GM18520 (cell line): ENCODE data around the gene DUOX2.
"Not testable (repeated sequence)": the region's sequence is repeated elsewhere in the genome, so short reads cannot be mapped to it uniquely, and the experiment has no call there.

ENCODE experiments used
- ATAC-seq: cut with Tn5 transposase; IDR thresholded peaks from one replicate; pipeline ENCODE4 v1.9.1; 2021; ENCODE audit not compliant: unreplicated experiment

DUOX2 gene

DNA sequence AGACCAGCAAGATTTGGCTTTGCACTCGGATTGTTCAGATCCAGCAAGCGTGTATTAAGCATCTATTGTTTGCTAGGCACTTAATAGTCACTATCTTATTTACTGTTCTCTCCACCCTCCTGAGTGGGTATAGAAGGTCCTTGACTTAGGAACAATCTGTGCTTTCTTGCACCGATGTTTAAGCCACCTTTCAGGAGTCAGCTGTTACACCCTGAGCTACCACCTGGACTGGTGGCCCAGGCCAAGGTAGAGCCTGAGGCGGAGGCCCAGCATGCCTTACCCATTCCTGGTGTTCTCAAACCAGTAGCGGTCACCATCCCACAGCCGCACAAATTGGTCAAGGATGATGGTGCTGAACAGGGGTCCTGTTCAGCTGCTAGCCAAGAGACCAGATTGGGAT is 25.8 kb upstream of the DUOX2 start:
- ATAC-seq, result no peak

DNA sequence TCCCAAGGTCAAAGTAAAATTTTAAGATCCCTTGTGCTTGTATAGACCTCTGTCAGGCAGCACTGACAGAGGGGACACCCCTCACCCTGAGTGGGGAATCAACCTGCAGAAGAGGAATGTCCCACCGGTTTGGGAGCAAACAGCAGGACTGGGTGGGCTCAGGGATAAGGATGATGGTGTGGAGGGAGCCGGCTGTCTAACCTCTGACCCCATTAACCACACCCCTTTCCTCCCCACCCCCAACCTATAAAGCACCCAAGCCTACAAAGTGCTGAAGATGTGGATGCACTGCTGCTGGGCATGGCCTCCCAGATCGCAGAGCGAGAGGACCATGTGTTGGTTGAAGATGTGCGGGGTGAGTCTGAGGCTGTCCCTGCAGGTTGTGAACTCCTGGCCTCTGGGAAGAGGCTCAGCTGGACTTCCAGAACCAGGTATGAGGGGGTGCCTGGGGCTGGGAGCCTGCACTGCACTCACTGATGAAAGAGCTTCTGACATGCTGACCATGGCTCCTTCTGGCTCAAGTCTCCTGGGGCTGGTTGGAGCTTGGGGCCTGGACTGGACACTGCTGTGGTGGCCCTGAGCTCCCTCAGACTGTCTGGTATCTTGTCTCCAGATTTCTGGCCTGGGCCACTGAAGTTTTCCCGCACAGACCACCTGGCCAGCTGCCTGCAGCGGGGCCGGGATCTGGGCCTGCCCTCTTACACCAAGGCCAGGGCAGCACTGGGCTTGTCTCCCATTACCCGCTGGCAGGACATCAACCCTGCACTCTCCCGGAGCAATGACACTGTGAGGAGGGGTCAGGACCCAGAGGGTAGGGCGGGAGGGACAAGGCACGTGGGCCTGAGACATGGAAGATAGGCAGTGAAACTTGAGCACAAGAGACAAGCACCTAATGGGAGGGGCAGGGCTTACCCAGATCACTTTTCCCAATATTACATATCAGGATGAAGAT is 25.1 kb upstream of the DUOX2 start:
- ATAC-seq, result no peak

DNA sequence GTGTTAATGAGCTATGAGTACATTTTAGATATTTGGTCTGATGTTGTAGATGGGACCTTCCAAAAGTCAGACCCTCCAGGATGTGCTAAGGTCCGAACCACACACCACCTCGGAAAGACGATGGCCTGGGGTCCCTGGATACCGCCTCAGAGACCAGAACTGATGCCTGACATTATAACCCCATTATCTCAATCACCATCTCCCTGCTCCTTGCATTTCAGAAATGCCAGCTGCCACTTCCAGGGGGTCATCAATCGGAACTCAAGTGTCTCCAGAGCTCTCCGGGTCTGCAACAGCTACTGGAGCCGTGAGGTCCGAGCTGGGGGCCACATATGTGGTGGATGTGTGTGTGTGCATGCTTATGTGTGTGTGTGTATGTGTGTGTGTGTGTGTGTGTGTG is 23.7 kb upstream of the DUOX2 start:
- no peak for ATAC-seq

GRCh38 chr15:45136378-45136764 is 22.4 kb upstream of the DUOX2 start:
- no peak for ATAC-seq

DNA sequence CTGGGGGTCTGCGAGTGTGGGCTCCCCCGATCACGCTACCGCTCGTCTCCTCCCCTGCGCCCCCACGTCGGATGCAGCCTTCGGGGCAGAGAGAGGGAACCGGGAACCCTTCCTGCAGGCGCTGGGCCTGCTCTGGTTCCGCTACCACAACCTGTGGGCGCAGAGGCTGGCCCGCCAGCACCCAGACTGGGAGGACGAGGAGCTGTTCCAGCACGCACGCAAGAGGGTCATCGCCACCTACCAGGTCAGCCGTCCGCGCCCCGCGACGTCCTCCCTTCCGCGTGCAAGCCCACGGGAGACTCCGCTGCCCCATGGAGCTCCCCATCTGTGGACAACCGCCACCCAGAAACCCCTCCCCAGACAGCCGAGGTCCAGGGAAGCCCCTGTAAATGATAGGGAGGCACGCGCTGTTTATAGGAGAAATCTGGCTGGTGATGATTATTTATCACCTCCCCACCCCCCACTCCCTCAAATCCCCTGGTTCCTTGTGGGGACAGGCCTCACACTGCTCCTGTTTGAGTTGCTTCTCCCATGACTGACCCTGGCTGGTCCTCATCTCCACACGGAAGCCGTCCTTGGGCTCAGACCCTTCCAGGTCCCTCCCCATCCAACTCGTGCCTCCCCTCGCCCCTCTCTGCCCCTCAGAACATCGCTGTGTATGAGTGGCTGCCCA is 21.9 kb upstream of the DUOX2 start:
- not testable (repeated sequence) for ATAC-seq

DNA sequence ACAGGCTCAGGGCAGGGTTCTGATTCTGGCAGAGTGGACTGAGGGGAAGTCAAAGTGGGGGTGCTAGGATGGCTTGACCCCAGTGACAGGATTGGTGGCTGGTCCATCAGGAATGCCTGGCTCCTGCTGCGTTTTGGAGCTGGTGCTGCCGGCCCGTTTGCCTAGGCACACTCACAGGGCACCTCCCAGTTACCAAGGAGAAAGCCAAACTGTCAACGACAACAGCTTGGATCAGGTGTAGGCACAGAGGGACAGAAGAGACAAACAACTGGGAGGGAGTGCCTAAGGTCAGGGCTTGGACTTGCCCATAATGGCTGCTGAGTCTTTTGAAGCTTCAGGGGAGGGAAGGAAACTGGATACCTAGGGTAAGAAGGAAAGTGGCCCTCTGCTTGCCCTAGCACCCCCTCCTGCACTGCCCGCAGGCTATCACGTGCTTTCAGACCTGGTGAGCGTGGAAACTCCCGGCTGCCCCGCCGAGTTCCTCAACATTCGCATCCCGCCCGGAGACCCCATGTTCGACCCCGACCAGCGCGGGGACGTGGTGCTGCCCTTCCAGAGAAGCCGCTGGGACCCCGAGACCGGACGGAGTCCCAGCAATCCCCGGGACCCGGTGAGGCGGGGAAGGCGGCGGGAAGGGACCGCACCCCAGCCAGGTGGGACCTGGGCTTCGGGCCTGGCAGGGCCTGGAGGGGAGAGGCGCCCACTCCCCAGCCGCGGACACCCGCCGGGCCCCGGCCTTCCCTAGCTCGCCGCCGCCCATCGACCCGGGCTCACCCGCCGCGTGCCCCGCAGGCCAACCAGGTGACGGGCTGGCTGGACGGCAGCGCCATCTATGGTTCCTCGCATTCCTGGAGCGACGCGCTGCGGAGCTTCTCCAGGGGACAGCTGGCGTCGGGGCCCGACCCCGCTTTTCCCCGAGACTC is 21.0 kb upstream of the DUOX2 start:
- no peak for ATAC-seq

DNA sequence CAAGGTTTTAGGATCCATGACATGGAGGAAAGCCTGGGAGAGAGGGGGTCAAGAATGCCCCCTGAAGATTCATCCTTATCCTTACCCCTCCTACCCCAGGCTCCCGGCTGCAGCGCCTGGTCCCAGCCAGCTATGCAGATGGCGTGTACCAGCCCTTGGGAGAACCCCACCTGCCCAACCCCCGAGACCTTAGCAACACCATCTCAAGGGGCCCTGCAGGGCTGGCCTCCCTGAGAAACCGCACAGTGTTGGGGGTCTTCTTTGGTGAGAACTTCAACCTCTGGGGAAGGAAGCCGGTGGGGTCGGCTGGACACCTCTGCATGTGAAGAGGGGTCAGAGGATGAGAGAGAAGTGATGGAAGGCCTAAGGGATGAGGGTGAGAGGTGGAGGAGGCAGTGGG is 20.1 kb upstream of the DUOX2 start:
- ATAC-seq, result no peak

- no peak for ATAC-seq
These were observed 19.6 kb upstream of the DUOX2 start for GRCh38 chr15:45133561-45133920.

DNA sequence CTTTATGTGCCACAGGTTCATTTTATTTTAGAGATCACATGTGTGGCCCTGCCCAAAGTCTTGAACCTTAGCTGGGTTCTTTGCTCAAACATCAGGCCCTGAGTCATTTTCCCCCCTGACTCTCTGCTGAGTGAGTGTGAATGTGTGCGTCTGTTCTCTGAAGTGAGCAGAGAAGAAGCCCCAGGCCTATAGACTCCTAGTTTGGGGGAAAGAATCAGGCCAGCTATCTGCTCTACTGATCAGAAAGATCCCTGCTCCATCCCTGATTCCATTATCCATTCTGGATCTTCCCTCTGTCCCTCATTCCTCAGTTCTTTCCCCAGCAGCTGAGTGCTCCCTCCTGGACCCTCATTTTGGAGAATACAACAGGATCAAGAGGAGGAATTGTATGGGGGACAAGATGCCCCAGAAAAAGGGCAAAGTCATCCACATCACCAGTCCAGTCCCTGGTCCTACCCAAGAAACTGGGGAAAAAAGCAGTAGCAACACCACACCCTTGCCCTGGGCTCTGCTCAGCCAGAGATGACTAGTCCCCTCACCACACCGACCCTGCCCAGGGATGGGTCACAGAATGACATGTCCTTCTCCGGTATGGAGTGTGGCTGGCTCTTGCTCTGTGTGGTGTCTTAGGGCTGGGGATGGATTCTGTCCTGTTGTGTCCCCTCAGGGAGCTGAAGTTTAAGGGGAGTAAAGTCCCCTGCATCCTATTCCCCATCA is 19.0 kb upstream of the DUOX2 start:
- no peak for ATAC-seq

GRCh38 chr15:45131510-45131909 is 17.5 kb upstream of the DUOX2 start:
- no peak for ATAC-seq

DNA sequence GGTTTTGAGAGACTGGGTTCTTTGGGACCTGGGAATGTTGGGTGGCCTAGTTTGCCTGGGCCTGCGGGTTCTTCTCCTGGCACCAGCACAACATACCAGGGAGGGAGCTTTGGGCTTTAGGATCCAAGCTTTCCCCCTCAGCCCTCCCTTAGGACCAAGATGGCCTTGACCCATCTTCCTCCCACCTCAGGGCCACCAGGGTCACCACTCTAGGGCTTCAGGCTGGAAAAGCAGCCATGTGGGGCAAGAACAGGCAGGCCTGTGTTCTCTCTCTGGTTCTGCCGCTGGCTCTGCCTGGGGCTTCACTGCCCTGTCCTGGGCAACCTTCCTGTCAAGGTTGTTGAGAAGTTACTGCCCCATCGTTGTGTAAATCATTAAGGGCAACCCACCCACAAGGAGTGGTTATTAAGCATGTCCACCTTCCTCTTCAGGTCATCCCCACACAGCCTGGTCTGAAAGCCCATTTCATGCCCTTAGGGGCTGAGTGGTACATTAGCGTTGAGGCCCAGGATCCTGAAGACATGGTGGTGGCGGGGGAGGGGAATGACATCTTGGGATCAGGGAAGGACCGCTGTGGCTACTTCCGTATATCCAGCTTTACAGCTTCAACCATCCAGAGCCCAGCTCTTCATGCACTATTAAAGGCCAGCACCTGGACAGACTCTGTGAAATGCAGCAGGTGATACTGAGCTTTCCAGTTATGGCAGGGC is 16.5 kb upstream of the DUOX2 start:
- ATAC-seq, result no peak

DNA sequence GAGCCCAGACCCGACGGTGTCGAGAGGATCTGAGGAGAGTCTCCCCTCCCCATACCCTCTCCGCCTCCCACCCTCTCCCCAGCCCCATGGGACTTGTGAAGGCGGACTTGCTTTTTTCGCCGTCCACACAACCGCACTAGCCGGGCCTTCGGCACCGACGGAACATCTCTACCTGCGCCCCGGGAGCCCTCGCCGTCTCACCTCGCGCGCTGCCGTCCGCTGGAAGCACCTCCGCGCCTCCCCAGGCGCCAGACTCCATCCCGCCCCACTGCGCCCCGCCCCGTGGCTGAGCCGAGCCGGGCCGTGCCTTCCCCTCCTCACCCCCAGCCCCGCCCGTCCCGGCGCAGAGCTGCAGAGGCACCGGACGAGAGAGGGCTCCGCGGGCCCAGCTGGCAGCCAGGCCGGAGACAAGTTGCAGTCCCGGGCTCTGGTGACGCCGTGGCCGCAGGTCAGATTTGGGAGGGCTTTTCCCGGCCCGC is 15.7 kb upstream of the DUOX2 start, which contains the start of the genes DUOX1 and DUOXA1:
Gene DUOX1 (plus strand): TSS at position 344 of the 479 bp plus-strand sequence. CDS start 1,973 bp downstream, outside the sequence.
Gene DUOXA1 (minus strand): TSS at position 229 of the 479 bp plus-strand sequence. CDS start 6,865 bp downstream, outside the sequence.
- no peak for ATAC-seq

GRCh38 chr15:45128971-45129639 is 15.1 kb upstream of the DUOX2 start:
- no peak for ATAC-seq

DNA sequence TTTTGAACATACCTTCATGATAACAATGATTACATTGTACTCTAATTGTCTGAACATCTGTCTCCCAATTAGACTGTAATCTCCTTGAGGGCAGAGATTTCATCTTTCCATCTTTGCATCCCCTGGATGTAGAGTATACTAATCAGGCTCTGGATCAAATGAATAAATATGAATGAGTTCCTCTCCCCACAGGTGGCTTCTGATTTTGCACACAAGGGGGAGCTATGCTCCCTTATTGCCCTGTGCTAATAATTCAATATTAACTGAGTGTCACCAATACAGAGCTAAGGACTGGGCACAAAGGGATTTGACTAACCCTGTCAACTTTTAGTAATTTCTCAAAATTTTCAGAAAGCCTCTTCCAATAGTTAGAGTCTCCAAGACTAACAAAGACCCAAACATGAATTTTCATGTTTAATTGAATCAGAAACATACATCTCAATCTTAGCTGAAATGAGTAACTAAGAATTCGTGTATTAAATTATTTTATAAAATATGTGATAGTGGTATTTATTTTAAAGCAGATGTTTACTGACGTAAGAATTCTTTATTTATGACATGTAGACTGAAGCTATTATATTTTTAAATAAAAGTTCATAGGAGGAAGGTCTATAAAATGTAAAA is 12.7 kb upstream of the DUOX2 start:
- ATAC-seq, result no peak

GRCh38 chr15:45123397-45123796 is 9.4 kb upstream of the DUOX2 start:
- ATAC-seq, result no peak

DNA sequence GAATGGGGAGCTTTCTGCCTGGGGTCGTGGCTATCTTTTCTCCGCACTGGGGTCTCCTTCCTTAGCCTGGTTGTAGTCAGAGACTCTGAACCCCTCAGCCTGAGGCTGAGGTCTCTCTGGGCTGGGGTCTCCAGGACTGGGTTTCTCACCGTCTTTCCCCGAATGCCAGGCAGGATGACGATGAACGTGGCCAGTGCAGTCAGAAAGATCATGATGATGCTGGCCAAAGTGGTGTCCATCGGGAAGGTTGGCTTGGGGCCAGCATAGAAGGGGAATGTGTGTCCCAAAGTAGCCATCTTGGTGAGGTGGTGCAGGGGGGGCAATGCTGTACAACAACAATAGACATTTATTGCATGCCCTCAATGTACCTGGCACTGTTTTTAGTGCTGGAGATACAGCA is 8.7 kb upstream of the DUOX2 start:
- no peak for ATAC-seq

DNA sequence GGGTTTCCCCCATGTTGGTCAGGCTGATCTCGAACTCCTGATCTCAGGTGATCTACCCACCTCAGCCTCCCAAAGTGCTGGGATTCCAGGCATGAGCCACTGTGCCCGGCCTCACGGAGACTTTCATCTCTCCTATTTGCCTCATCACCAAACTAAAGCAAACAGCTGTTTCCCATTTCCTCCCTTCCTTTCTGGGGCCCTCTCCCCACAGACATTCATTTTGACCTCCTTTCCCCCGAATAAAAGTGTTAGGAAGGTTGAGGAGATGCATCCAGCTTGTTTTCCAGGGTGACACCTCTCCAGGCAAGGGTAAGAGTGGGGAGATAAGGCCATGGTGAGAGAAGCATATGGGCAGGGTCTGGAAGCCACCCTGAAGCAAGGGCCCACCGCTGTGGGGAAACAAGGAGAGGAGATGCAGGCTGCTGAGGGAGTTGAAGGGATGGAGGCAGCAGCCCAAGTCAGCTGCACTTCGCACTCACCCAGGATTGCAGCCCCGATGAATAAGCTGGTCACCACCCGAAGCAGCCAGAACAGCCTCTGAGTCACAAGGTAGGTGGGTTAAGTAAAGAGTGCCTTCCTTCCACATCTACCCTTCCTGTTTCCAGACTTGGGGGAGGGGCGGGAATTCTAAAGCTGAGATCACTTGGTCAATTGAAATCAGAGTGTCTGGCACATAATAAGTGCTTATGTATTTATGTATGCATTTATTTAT is 7.9 kb upstream of the DUOX2 start:
- ATAC-seq, result no peak

- ATAC-seq, result peak; percentile 57
These were observed 7.0 kb upstream of the DUOX2 start for GRCh38 chr15:45121020-45121419.
